ENCODE data around the gene NRXN3.

DNA sequence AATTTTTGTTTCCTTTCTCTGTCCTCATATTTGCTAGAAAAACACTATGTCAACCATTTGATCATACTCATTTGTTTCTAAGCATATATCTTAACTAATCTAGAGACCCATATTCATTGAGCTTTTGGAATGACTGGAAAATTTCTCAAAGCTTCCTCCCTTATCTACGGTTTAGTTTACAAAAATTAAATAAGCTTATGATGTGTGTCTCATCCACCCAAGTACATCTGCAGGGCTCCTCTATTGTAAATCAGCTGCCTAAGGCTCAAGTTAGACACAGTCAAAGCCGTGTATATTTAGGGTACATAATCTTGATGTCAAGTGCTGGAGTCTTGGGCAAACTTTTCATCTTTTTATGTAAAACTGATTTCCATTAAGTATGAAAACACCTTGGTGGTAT, 1670.7 kb downstream of the NRXN3 start:
- TF ChIP-seq, protein P1, sequence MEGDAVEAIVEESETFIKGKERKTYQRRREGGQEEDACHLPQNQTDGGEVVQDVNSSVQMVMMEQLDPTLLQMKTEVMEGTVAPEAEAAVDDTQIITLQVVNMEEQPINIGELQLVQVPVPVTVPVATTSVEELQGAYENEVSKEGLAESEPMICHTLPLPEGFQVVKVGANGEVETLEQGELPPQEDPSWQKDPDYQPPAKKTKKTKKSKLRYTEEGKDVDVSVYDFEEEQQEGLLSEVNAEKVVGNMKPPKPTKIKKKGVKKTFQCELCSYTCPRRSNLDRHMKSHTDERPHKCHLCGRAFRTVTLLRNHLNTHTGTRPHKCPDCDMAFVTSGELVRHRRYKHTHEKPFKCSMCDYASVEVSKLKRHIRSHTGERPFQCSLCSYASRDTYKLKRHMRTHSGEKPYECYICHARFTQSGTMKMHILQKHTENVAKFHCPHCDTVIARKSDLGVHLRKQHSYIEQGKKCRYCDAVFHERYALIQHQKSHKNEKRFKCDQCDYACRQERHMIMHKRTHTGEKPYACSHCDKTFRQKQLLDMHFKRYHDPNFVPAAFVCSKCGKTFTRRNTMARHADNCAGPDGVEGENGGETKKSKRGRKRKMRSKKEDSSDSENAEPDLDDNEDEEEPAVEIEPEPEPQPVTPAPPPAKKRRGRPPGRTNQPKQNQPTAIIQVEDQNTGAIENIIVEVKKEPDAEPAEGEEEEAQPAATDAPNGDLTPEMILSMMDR (conservative IDR thresholded peaks at IDR 0.05; ENCODE audit: low read length), result no peak
- TF ChIP-seq EZH2phosphoT487 (IDR thresholded peaks at IDR 0.05; ENCODE audit: borderline replicate concordance, low read depth, low read length), result no peak
